Measurements from ENCODE around the gene ACACA.

ACACA gene

GRCh38 chr17:37106049-37106448, 300.6 kb downstream of the ACACA start:
- ATAC-seq = no peak
- no peak for TF ChIP-seq GLIS3 (CRISPR knock-in tag; IDR thresholded peaks at IDR 0.05)
- TF ChIP-seq ZFP30 (CRISPR knock-in tag; IDR thresholded peaks at IDR 0.05) = no peak
- no peak for TF ChIP-seq TSHZ2 (CRISPR knock-in tag; IDR thresholded peaks at IDR 0.05)
- no peak for TF ChIP-seq PATZ1 (CRISPR knock-in tag; IDR thresholded peaks at IDR 0.05; ENCODE audit: borderline replicate concordance)
- no peak for TF ChIP-seq ISL1 (CRISPR knock-in tag; IDR thresholded peaks at IDR 0.05)
- no peak for TF ChIP-seq CSDC2 (CRISPR knock-in tag; IDR thresholded peaks at IDR 0.05)
- TF ChIP-seq TOX (CRISPR knock-in tag; IDR thresholded peaks at IDR 0.05; ENCODE audit: borderline replicate concordance) = no peak
- no peak for TF ChIP-seq ZC3H10 (CRISPR knock-in tag; IDR thresholded peaks at IDR 0.05)
- TF ChIP-seq ARNTL (CRISPR knock-in tag; IDR thresholded peaks at IDR 0.05; ENCODE audit: borderline replicate concordance, low read depth) = no peak
- no peak for TF ChIP-seq POU6F1 (CRISPR knock-in tag; IDR thresholded peaks at IDR 0.05; ENCODE audit: borderline replicate concordance, low read depth)
- no peak for TF ChIP-seq SNAI2 (CRISPR knock-in tag; IDR thresholded peaks at IDR 0.05)

GRCh38 chr17:37103231-37103630, 303.4 kb downstream of the ACACA start:
- no peak for ATAC-seq
- TF ChIP-seq ZNF8 (CRISPR knock-in tag; IDR thresholded peaks at IDR 0.05) (no peak), ARNTL (CRISPR knock-in tag; IDR thresholded peaks at IDR 0.05; ENCODE audit: borderline replicate concordance, low read depth) (no peak), SNAI2 (CRISPR knock-in tag; IDR thresholded peaks at IDR 0.05) (no peak), TSHZ2 (CRISPR knock-in tag; IDR thresholded peaks at IDR 0.05) (no peak), ZNF565 (CRISPR knock-in tag; conservative IDR thresholded peaks at IDR 0.05; ENCODE audit: low read depth) (no peak), PATZ1 (CRISPR knock-in tag; IDR thresholded peaks at IDR 0.05; ENCODE audit: borderline replicate concordance) (no peak), OSR1 (CRISPR knock-in tag; IDR thresholded peaks at IDR 0.05) (no peak), TCF4 (CRISPR knock-in tag; IDR thresholded peaks at IDR 0.05; ENCODE audit: borderline replicate concordance) (no peak), ISL1 (CRISPR knock-in tag; IDR thresholded peaks at IDR 0.05) (no peak)

GRCh38 chr17:37101306-37101705, 305.3 kb downstream of the ACACA start:
- ATAC-seq = no peak
- no peak for TF ChIP-seq CSRNP3 (CRISPR knock-in tag; IDR thresholded peaks at IDR 0.05)
